WERI-Rb-1 (cell line): ENCODE measurements around the gene HS1BP3.

Experiments used
- DNase-seq: peaks from one replicate; pipeline ENCODE4 v3.0.0-alpha.2; 2020
- H3K27ac ChIP-seq: fragments of 250-450 bp; sonication (Bioruptor Pico); 2 replicates; pipeline ENCODE4 v1.5.1; 2020; ENCODE audit warnings: mild to moderate bottlenecking, moderate library complexity
- H3K27me3 ChIP-seq: fragments of 250-450 bp; sonication (Bioruptor Pico); 2 replicates; pipeline ENCODE4 v1.5.1; 2021; ENCODE audit warnings: mild to moderate bottlenecking, low read depth, moderate library complexity; ENCODE audit not compliant: insufficient read depth, severe bottlenecking
- H3K36me3 ChIP-seq: fragments of 250-450 bp; sonication (Bioruptor Pico); 2 replicates; pipeline ENCODE4 v1.5.1; 2020; ENCODE audit warnings: mild to moderate bottlenecking, moderate library complexity
- H3K4me3 ChIP-seq: 2 replicates; pipeline ENCODE4 v1.5.1; 2011; ENCODE audit warnings: low read depth, mild to moderate bottlenecking, control low read depth, low read length
- H3K9me3 ChIP-seq: fragments of 250-450 bp; sonication (Bioruptor Pico); 2 replicates; pipeline ENCODE4 v1.5.1; 2021; ENCODE audit warnings: mild to moderate bottlenecking, moderate library complexity; ENCODE audit not compliant: severe bottlenecking
- CTCF ChIP-seq: IDR thresholded peaks from 2 replicates; pipeline ENCODE4 v1.5.1; 2011; ENCODE audit warnings: low read depth, mild to moderate bottlenecking, control low read depth, inconsistent platforms, low read length

HS1BP3 gene

GRCh38 chr2:20662308-20662937, 11.5 kb upstream of the HS1BP3 start:
- DNase-seq = no peak
- Histone ChIP-seq H3K27ac (no peak overlapping the region), H3K4me3 (no peak overlapping the region), H3K36me3 (no peaks in the 10 kb centered on the region), H3K9me3 (no peaks in the 10 kb centered on the region), H3K27me3 (peaks cover 89% of the 10 kb centered on the region)
- TF ChIP-seq CTCF = no peak

GRCh38 chr2:20661421-20662307, 10.8 kb upstream of the HS1BP3 start:
- H3K9me3 ChIP-seq = no peaks in the 10 kb centered on the region
- H3K27ac ChIP-seq = no peak overlapping the region
- peaks cover 90% of the 10 kb centered on the region for H3K27me3 ChIP-seq
- no peak overlapping the region for H3K4me3 ChIP-seq
- peak; percentile 98 for TF ChIP-seq CTCF
- no peaks in the 10 kb centered on the region for H3K36me3 ChIP-seq
- peak; percentile 75 for DNase-seq

- H3K4me3 ChIP-seq = no peak overlapping the region
- H3K27me3 ChIP-seq = peaks cover 90% of the 10 kb centered on the region
- H3K36me3 ChIP-seq = no peaks in the 10 kb centered on the region
- H3K27ac ChIP-seq = no peak overlapping the region
- TF ChIP-seq CTCF = no peak
- no peaks in the 10 kb centered on the region for H3K9me3 ChIP-seq
- DNase-seq = no peak
Observed at GRCh38 chr2:20660506-20661420, 9.9 kb upstream of the HS1BP3 start.

GRCh38 chr2:20657522-20658235, 6.8 kb upstream of the HS1BP3 start:
- peaks cover 67% of the 10 kb centered on the region for H3K27me3 ChIP-seq
- no peak overlapping the region for H3K4me3 ChIP-seq
- no peak for DNase-seq
- H3K27ac ChIP-seq = no peak overlapping the region
- H3K9me3 ChIP-seq = no peaks in the 10 kb centered on the region
- no peak for TF ChIP-seq CTCF
- H3K36me3 ChIP-seq = no peaks in the 10 kb centered on the region

- no peak for TF ChIP-seq CTCF
- H3K9me3 ChIP-seq = no peaks in the 10 kb centered on the region
- no peak for DNase-seq
- H3K27ac ChIP-seq = no peak overlapping the region
- H3K4me3 ChIP-seq = no peak overlapping the region
- H3K36me3 ChIP-seq = no peaks in the 10 kb centered on the region
- peaks cover 55% of the 10 kb centered on the region for H3K27me3 ChIP-seq
Observed at GRCh38 chr2:20656561-20656960, 5.7 kb upstream of the HS1BP3 start.
